B cell (primary cell): ENCODE data around the gene IL17RC. TPM values are rescaled to one million over a fixed set of nuclear protein-coding genes. Genes with fewer than 3 reads are reported as not detected.

Experiments used
- ATAC-seq: fragments of 200-7000 bp; cut with Tn5 transposase; one replicate; pipeline ENCODE4 v1.10.0; 2021; ENCODE audit warnings: low read depth, mild to moderate bottlenecking, moderate number of reproducible peaks, moderate library complexity
- CTCF ChIA-PET: fragments of 350-600 bp; sonication (Branson Sonifier 250); formaldehyde crosslinking; loops from one replicate; lab custom pipeline; 2021; ENCODE audit warnings: antibody characterized with exemption, inconsistent platforms; lab: Charles Lee
- POLR2A ChIA-PET: fragments of 350-600 bp; sonication (Branson Sonifier 250); formaldehyde crosslinking; loops from one replicate; lab custom pipeline; 2021; ENCODE audit warnings: antibody characterized with exemption; lab: Charles Lee
- DNase-seq: peaks from one replicate; pipeline ENCODE4 v3.0.0; 2013
- H2AFZ ChIP-seq: 2 replicates; pipeline ENCODE4 v1.6.1; 2012; ENCODE audit warnings: mild to moderate bottlenecking, low read depth, low read length; ENCODE audit not compliant: insufficient read depth, poor library complexity, severe bottlenecking
- H3K27ac ChIP-seq, 2 donors: 1 replicate in 1 of 2; 2 replicates in 1 of 2; pipeline ENCODE4 v1.5.1; 2012 to 2013; ENCODE audit warnings: low read length in 2 of 2, mild to moderate bottlenecking in 2 of 2, moderate library complexity in 1 of 2
- H3K27me3 ChIP-seq, 4 experiments: fragments of 200-600 bp in 1 of 4; sonication (generic) in 1 of 4; replicated peaks in 1 of 4; 1 replicate in 2 of 4; 2 replicates in 2 of 4; pipeline versions ENCODE4 v1.6.1 to v1.7.0; 2013 to 2016; ENCODE audit warnings: low read length in 3 of 4, mild to moderate bottlenecking in 2 of 4, mixed read lengths in 1 of 4, moderate library complexity in 1 of 4; ENCODE audit not compliant: insufficient read depth in 4 of 4, control insufficient read depth in 3 of 4; ENCODE audit errors: control extremely low read depth in 1 of 4
- H3K36me3 ChIP-seq, 2 experiments: replicated peaks in 1 of 2; 1 replicate in 1 of 2; 2 replicates in 1 of 2; pipeline versions ENCODE4 v1.6.1 to v1.7.1; 2013; ENCODE audit warnings: low read length in 1 of 2; ENCODE audit not compliant: insufficient read depth in 2 of 2, control insufficient read depth in 1 of 2; ENCODE audit errors: control extremely low read depth in 1 of 2, extremely low read depth in 1 of 2
- H3K4me1 ChIP-seq, 2 donors: fragments of 200-600 bp in 1 of 2; sonication (generic) in 1 of 2; 1 replicate in 1 of 2; 2 replicates in 1 of 2; pipeline versions ENCODE4 v1.5.1 to v1.6.1; 2013 to 2017; ENCODE audit warnings: low read length in 2 of 2; ENCODE audit not compliant: control insufficient read depth in 2 of 2, insufficient read depth in 2 of 2
- H3K4me2 ChIP-seq: replicated peaks from 2 replicates; pipeline ENCODE3; 2012; ENCODE audit warnings: mild to moderate bottlenecking, low read depth, low read length; ENCODE audit not compliant: poor library complexity, severe bottlenecking
- H3K4me3 ChIP-seq, 5 experiments: fragments of 200-600 bp in 1 of 5; sonication (generic) in 1 of 5; 1 replicate in 3 of 5; 2 replicates in 2 of 5; pipeline versions ENCODE4 v1.5.1 to v1.7.0; 2011 to 2016; ENCODE audit warnings: low read length in 4 of 5, mild to moderate bottlenecking in 4 of 5, low read depth in 2 of 5, control low read depth in 1 of 5, moderate library complexity in 1 of 5; ENCODE audit not compliant: insufficient read depth in 1 of 5; ENCODE audit errors: control extremely low read depth in 1 of 5, extremely low read depth in 1 of 5
- H3K79me2 ChIP-seq: fragments of 200-600 bp; sonication (generic); one replicate; pipeline ENCODE4 v1.6.0; 2016; ENCODE audit warnings: low read length; ENCODE audit not compliant: control insufficient read depth, insufficient read depth
- H3K9ac ChIP-seq: fragments of 200-600 bp; sonication (generic); 2 replicates; pipeline ENCODE4 v1.6.1; 2017; ENCODE audit warnings: mild to moderate bottlenecking, low read length, moderate library complexity
- H3K9me3 ChIP-seq, 3 donors: one replicate each; pipeline versions ENCODE4 v1.6.1 to v1.7.1; 2013; ENCODE audit warnings: low read length in 2 of 3; ENCODE audit not compliant: control insufficient read depth in 2 of 3, insufficient read depth in 1 of 3; ENCODE audit errors: control extremely low read depth in 1 of 3
- H4K20me1 ChIP-seq: 2 replicates; pipeline ENCODE4 v1.6.0; 2012; ENCODE audit warnings: mild to moderate bottlenecking, low read length; ENCODE audit not compliant: insufficient read depth, control insufficient read depth, poor library complexity, severe bottlenecking
- H3K27ac Mint-ChIP-seq: one replicate; pipeline ENCODE4 v1.8.0; 2021; ENCODE audit warnings: mixed read lengths
- H3K27me3 Mint-ChIP-seq: one replicate; pipeline ENCODE4 v1.8.0; 2021; ENCODE audit warnings: mixed read lengths
- H3K4me1 Mint-ChIP-seq: one replicate; pipeline ENCODE4 v1.8.0; 2021; ENCODE audit warnings: mixed read lengths
- H3K4me3 Mint-ChIP-seq: one replicate; pipeline ENCODE4 v1.8.0; 2021; ENCODE audit warnings: mixed read lengths
- H3K9me3 Mint-ChIP-seq: one replicate; pipeline ENCODE4 v1.8.0; 2022; ENCODE audit warnings: mixed read lengths; ENCODE audit not compliant: insufficient read depth
- EZH2 ChIP-seq: IDR thresholded peaks from 2 replicates; pipeline ENCODE4 v1.6.1; 2012; ENCODE audit warnings: borderline replicate concordance, low read depth, mild to moderate bottlenecking, moderate library complexity, low read length; ENCODE audit not compliant: insufficient read depth, poor library complexity, severe bottlenecking
- WGBS: methylation state at CpG from one replicate; pipeline ENCODE4 v1.1.5; 2013; ENCODE audit warnings: missing lambda C conversion rate; ENCODE audit not compliant: insufficient coverage; 5-methylcytosine and 5-hydroxymethylcytosine counted together
- intact Hi-C: fragments of 100-400 bp; cut with micrococcal nuclease; formaldehyde crosslinking; loops from one replicate; pipeline ENCODE4 v1.10.0; 2022
- polyA plus RNA-seq: library from polyadenylated mRNA; depleted of rRNA; stranded (reverse); fragments of >200 nt; gene quantifications from 2 replicates; pipeline ENCODE4 v1.2.3, GENCODE V29; 2012
- total RNA-seq, 2 donors: library from RNA; stranded (reverse); fragments of 120-200 nt in 1 of 2; gene quantifications; 1 replicate in 1 of 2; 2 replicates in 1 of 2; pipeline versions ENCODE4 v1.2.3 to v1.2.4, GENCODE V29; 2013 to 2022
- TF ChIP-seq, protein P1 (sequence below): fragments of 200-600 bp; IDR thresholded peaks from one replicate; pipeline ENCODE4 v1.8.0; 2022; ENCODE audit warnings: antibody characterized with exemption, mild to moderate bottlenecking

Gene IL17RC
- total and polyA plus RNA-seq, 2 donors (not counting 1 experiment from before 2014, with no cell fraction given), result 0.25 to 0.98 TPM

DNA sequence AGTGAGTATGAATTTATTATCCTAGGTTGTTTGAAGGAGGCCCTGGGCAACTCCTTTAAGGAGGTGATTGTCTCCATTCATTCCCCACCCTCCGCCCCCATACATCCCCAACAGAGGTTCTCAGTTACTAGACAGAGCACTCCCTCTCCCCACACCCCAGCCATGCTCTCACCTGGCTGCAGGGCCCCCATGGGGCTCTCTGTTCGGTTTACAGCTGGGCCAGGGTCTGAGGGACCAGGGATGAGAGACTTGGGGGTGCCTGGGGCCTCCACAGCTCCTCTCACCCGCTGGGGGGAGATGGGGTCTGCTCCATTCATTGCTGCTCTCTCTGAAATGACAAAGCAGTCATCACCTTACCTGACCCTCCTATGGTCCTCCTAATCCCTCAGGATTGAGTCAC, 31.7 kb downstream of the IL17RC start:
- no peaks in the 10 kb centered on the region for H3K79me2 ChIP-seq
- Mint-ChIP-seq H3K4me3 (no peak overlapping the region), H3K27ac (no peak overlapping the region), H3K4me1 (peaks cover 20% of the 10 kb centered on the region), H3K27me3 (no peaks in the 10 kb centered on the region), H3K9me3 (no peaks in the 10 kb centered on the region)
- intact Hi-C loops, result loop anchor here (5.0 kb wide), 1 partner anchor 299 kb away; the partner anchor contains the start of gene TATDN2
- 100% methylated on average over 1 of the region's 3 CpGs for WGBS
- H3K4me1 ChIP-seq, result peaks cover 15 to 23% of the 10 kb centered on the region in 2 donors
- H3K4me2 ChIP-seq, result no peak overlapping the region
- no peaks in the 10 kb centered on the region for H3K9me3 ChIP-seq
- no peaks in the 10 kb centered on the region for H4K20me1 ChIP-seq
- ATAC-seq (no peak), DNase-seq (no peak)
- ChIA-PET CTCF (interaction anchor here (2.6 kb wide), 1 partner anchor 16 kb away, joined by 11 read pairs; the partner anchor contains the start of gene CRELD1), POLR2A (no interaction called here)
- H3K36me3 ChIP-seq, result peaks cover 0 to 2% of the 10 kb centered on the region in 2 experiments
- H2AFZ ChIP-seq, result no peak overlapping the region
- H3K27me3 ChIP-seq, result peaks cover 0 to 12% (median 0%) of the 10 kb centered on the region in 4 experiments
- no peak overlapping the region for H3K27ac ChIP-seq
- H3K9ac ChIP-seq, result no peak overlapping the region
- H3K4me3 ChIP-seq, result no peak overlapping the region
- TF ChIP-seq, protein P1, sequence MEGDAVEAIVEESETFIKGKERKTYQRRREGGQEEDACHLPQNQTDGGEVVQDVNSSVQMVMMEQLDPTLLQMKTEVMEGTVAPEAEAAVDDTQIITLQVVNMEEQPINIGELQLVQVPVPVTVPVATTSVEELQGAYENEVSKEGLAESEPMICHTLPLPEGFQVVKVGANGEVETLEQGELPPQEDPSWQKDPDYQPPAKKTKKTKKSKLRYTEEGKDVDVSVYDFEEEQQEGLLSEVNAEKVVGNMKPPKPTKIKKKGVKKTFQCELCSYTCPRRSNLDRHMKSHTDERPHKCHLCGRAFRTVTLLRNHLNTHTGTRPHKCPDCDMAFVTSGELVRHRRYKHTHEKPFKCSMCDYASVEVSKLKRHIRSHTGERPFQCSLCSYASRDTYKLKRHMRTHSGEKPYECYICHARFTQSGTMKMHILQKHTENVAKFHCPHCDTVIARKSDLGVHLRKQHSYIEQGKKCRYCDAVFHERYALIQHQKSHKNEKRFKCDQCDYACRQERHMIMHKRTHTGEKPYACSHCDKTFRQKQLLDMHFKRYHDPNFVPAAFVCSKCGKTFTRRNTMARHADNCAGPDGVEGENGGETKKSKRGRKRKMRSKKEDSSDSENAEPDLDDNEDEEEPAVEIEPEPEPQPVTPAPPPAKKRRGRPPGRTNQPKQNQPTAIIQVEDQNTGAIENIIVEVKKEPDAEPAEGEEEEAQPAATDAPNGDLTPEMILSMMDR, result no peak
- TF ChIP-seq EZH2, result no peak

DNA sequence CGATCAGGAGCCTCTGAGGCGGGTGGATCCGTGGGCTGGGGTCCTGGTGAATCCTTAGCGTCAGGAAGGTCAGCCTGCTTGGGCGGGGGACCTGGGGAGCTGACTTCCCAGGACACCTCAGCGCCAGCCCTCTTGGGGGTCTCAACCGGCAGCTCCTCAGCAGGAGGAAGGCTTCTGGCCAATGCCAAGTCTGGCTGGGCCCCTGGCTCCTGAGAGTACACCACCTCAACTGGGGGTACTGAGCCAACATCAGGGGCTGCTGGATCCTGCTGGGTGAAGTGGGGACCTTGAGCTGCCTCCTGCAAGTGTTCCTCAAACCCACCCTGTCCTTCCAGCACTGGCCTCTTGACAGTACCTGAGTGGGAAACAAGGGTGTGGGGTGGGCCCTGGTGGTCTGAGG, 32.2 kb downstream of the IL17RC start:
- no peak for ATAC-seq
- H3K4me3 ChIP-seq, result no peak overlapping the region
- POLR2A ChIA-PET, result no interaction called here
- Mint-ChIP-seq H3K27me3 (no peaks in the 10 kb centered on the region), H3K27ac (no peak overlapping the region), H3K4me1 (peaks cover 20% of the 10 kb centered on the region), H3K9me3 (no peaks in the 10 kb centered on the region), H3K4me3 (no peak overlapping the region)
- H3K36me3 ChIP-seq, result peaks cover 0 to 2% of the 10 kb centered on the region in 2 experiments
- no peak overlapping the region for H3K27ac ChIP-seq
- no peaks in the 10 kb centered on the region for H3K79me2 ChIP-seq
- H4K20me1 ChIP-seq, result no peaks in the 10 kb centered on the region
- CTCF ChIA-PET, result interaction anchor here (2.6 kb wide), 1 partner anchor 16 kb away, joined by 11 read pairs; the partner anchor contains the start of gene CRELD1
- TF ChIP-seq, protein P1, result no peak
- no peak for TF ChIP-seq EZH2
- DNase-seq, result no peak
- H2AFZ ChIP-seq, result no peak overlapping the region
- H3K9me3 ChIP-seq, result no peaks in the 10 kb centered on the region
- peaks cover 0 to 12% (median 0%) of the 10 kb centered on the region in 4 experiments for H3K27me3 ChIP-seq
- intact Hi-C loops, result loop anchor here (5.0 kb wide), 1 partner anchor 298 kb away; the partner anchor contains the start of gene TATDN2
- WGBS, result 94% methylated on average over 7 of the region's 7 CpGs
- peaks cover 15 to 23% of the 10 kb centered on the region in 2 donors for H3K4me1 ChIP-seq
- H3K4me2 ChIP-seq, result no peak overlapping the region
- no peak overlapping the region for H3K9ac ChIP-seq
